Measurements from ENCODE around the gene LY6G5B.

The LY6G5B gene

GRCh38 chr6:31663126-31663960 lies 6.4 kb upstream of the LY6G5B start:
- no peak for DNase-seq (ENCODE audit: low read depth, low spot score)

- peak; percentile 71 for DNase-seq (ENCODE audit: low read depth, low spot score)
These were observed 5.6 kb upstream of the LY6G5B start for GRCh38 chr6:31663961-31664789.

GRCh38 chr6:31664790-31665500 lies 4.8 kb upstream of the LY6G5B start, which contains the start of gene GPANK1:
GPANK1 (minus strand) TSS chr6:31664997; CDS start chr6:31664478, 519 bp downstream.
- DNase-seq (ENCODE audit: low read depth, low spot score): peak; percentile 93

GRCh38 chr6:31665501-31666336 lies 4.1 kb upstream of the LY6G5B start, which contains the start of gene CSNK2B:
CSNK2B (plus strand) TSS chr6:31666080; CDS start chr6:31666832, 752 bp downstream.
- peak; percentile 99 for DNase-seq (ENCODE audit: low read depth, low spot score)

- no peak for DNase-seq (ENCODE audit: low read depth, low spot score)
These were observed 3.3 kb upstream of the LY6G5B start for GRCh38 chr6:31666337-31666965.

- DNase-seq (ENCODE audit: low read depth, low spot score): no peak
These were observed 6.6 kb downstream of the LY6G5B start for GRCh38 chr6:31676322-31676903.

GRCh38 chr6:31676904-31677303 lies 7.1 kb downstream of the LY6G5B start:
- DNase-seq (ENCODE audit: low read depth, low spot score): no peak

GRCh38 chr6:31677955-31678354 lies 8.2 kb downstream of the LY6G5B start:
- DNase-seq (ENCODE audit: low read depth, low spot score): no peak

GRCh38 chr6:31680226-31681134 lies 10.7 kb downstream of the LY6G5B start, which contains the start of gene LY6G5C:
LY6G5C (minus strand) TSS chr6:31681067; CDS start chr6:31680373, 694 bp downstream.
- DNase-seq (ENCODE audit: low read depth, low spot score): peak; percentile 93

GRCh38 chr6:31681135-31681671 lies 11.4 kb downstream of the LY6G5B start:
- peak; percentile 59 for DNase-seq (ENCODE audit: low read depth, low spot score)

GRCh38 chr6:31683591-31683990 lies 13.8 kb downstream of the LY6G5B start:
- DNase-seq (ENCODE audit: low read depth, low spot score): no peak

- DNase-seq (ENCODE audit: low read depth, low spot score): no peak
These were observed 16.7 kb downstream of the LY6G5B start for GRCh38 chr6:31686483-31686882.

GRCh38 chr6:31687321-31687720 lies 17.5 kb downstream of the LY6G5B start:
- no peak for DNase-seq (ENCODE audit: low read depth, low spot score)

GRCh38 chr6:31687860-31688693 lies 18.3 kb downstream of the LY6G5B start:
- DNase-seq (ENCODE audit: low read depth, low spot score): no peak

GRCh38 chr6:31689249-31690110 lies 19.7 kb downstream of the LY6G5B start:
- DNase-seq (ENCODE audit: low read depth, low spot score): no peak

- DNase-seq (ENCODE audit: low read depth, low spot score): no peak
These were observed 20.7 kb downstream of the LY6G5B start for GRCh38 chr6:31690231-31691077.

Data from astrocyte of the hippocampus (primary cell).